Tibial nerve (tissue), 4 donors: ENCODE measurements around the gene UGT3A2.

ENCODE experiments used
- EP300 ChIP-seq, 2 donors: sonication (generic); formaldehyde crosslinking; IDR thresholded peaks; one replicate each; pipeline ENCODE4 v1.6.1; 2017; ENCODE audit warnings: antibody characterized with exemption in 2 of 2, mild to moderate bottlenecking in 1 of 2
- POLR2A ChIP-seq, 2 donors: fragments of 450-650 bp; IDR thresholded peaks; one replicate each; pipeline ENCODE4 v1.6.1; 2017; ENCODE audit warnings: antibody characterized with exemption in 2 of 2, mild to moderate bottlenecking in 2 of 2, moderate library complexity in 2 of 2
- TF ChIP-seq, protein P1 (sequence below), 5 experiments: fragments of 200-600 bp in 3 of 5; fragments of 450-650 bp in 2 of 5; sonication (generic) in 3 of 5; IDR thresholded peaks; one replicate each; pipeline ENCODE4 v1.5.1; 2016 to 2019; ENCODE audit warnings: antibody characterized with exemption in 5 of 5, mild to moderate bottlenecking in 3 of 5, moderate library complexity in 2 of 5

DNA sequence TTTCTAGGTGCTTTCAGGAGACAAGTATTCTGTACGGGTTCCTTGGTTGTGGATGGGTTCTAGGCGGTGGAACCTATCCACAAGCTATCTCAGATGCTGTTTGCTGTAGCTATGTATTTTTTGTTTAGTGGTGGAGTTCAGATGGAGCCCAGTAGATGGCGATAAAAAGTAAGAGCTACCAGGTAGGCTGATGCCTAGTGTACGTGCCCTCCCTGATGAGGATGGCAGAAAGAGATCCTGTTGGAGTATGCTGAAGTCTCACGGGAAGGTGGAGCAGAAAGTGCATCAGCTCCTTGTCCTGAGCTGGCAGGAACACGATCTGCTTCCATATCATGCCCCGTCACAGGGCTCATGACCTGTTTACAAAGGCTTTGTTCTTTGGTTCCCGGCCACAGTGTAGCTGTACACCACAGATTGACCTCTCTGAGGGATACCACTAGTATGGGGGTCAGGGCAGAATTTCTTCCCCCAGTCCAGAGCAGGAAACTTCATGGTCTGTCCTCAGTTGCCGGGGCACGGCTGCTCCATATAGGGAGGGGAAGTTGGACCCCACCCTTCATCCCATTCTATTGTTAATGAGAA, 12.6 kb upstream of the UGT3A2 start:
- TF ChIP-seq, protein P1, sequence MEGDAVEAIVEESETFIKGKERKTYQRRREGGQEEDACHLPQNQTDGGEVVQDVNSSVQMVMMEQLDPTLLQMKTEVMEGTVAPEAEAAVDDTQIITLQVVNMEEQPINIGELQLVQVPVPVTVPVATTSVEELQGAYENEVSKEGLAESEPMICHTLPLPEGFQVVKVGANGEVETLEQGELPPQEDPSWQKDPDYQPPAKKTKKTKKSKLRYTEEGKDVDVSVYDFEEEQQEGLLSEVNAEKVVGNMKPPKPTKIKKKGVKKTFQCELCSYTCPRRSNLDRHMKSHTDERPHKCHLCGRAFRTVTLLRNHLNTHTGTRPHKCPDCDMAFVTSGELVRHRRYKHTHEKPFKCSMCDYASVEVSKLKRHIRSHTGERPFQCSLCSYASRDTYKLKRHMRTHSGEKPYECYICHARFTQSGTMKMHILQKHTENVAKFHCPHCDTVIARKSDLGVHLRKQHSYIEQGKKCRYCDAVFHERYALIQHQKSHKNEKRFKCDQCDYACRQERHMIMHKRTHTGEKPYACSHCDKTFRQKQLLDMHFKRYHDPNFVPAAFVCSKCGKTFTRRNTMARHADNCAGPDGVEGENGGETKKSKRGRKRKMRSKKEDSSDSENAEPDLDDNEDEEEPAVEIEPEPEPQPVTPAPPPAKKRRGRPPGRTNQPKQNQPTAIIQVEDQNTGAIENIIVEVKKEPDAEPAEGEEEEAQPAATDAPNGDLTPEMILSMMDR (IDR thresholded peaks at IDR 0.05), result peak in 4 of 5 experiments; percentile 21 to 45 (median 35)
- TF ChIP-seq POLR2A (IDR thresholded peaks at IDR 0.05) (no peak), EP300 (IDR thresholded peaks at IDR 0.05) (no peak)
